HG02623 (cell line): ENCODE results near the gene LAMP5.
A peak's percentile ranks its signal among the peaks of the same experiment; 100 is the strongest.

Experiments
- ATAC-seq: cut with Tn5 transposase; IDR thresholded peaks from one replicate; pipeline ENCODE4 v1.9.1; 2021; ENCODE audit warnings: moderate library complexity; ENCODE audit not compliant: unreplicated experiment

Gene LAMP5

DNA sequence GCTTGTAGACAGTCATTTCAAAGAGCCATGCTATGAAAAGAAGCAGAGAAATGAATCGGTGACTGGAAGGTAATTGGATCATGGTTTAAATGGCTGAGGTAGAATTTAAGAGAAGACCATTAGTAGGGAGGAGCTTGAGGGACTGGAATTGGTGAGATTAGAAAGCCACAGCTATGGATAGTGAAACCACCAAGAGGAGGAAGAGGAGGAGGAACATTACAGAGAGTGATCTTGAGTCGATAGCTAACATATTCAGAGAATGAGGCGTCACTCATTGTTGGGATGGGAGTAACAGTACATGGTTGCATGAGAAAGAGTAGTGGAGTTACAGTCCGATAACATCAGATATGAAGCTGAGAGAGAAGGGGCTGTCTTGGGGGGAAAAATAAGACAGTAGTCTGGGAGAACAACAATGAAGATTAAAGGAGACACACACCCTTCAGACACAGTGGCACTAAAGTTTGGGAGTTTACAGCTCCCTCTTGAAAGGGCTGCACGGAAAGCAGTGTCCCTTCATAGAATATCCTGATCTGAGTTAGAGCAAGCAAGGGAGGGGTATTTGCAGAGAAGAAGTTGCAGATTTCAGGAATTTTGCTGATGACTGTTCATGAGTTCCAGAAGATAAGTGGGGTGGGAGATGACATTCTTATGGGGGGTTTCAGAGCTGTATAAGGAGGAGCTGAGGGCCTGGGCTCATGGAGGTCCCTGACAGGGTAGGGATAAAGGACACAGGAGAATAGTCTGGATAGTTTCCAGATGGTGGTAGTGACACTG is 15.1 kb upstream of the LAMP5 start:
- no peak for ATAC-seq

DNA sequence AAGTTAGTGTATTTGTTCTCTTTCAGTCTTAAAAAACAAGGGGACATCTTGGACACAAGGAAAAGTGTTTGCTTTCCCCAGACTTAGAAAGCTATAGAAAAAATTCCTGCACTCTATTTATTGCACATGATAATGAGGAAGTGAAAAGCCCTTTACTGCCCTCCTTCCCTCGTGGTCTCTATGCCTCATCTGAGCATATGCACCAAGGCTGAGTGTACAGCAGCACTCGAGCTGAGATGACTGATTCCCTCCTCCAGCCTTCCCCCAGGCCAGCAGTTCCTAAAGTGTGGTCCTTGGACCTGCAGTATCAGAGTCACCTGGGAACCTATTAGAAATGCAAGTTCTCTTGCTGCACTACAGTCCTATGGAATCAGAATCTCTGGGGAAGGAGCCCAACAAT is 14.3 kb upstream of the LAMP5 start:
- ATAC-seq = peak; percentile 78

DNA sequence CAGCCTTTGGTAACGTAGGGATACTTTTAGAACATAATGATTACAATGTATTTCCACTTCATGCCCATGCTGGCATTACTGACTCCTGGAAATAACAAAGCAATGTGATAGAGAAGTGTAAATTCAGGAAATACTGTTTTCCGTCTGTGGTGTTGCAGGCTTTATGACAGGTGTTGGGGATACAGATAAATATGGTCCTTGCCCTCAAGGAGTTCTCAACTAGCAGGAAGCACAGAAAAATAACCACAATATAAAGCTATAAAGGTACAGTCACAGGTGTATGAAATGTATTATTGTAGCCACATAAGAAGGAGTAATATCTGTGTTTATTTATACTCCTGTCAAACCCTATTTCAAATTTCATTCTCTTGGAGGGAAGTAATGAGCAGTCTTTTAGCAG is 12.9 kb upstream of the LAMP5 start:
- ATAC-seq = no peak

GRCh38 chr20:9503526-9504245 is 10.7 kb upstream of the LAMP5 start:
- ATAC-seq = no peak

- no peak for ATAC-seq
Observed at GRCh38 chr20:9506280-9506821, 8.0 kb upstream of the LAMP5 start.

DNA sequence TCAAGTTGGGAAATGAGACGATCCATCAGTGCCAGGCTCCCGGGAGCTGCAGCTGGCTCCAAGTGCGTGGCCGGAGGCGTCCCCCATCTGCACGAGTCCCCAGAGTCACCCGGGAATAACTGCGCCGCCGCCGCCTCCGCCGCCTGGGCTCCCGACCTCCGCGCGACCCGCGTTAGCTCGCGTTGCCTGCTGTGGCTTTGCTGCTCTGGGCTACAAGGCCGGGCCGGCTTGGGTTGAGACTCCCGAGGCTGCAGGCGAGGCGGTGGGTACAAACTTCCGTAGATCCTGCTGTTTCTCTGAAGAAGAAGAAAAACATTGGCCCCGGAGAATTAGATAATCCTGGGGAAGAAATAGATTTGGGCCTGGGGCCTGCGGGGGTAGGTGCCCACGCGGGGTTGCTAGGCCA is 7.4 kb upstream of the LAMP5 start:
- ATAC-seq = no peak

DNA sequence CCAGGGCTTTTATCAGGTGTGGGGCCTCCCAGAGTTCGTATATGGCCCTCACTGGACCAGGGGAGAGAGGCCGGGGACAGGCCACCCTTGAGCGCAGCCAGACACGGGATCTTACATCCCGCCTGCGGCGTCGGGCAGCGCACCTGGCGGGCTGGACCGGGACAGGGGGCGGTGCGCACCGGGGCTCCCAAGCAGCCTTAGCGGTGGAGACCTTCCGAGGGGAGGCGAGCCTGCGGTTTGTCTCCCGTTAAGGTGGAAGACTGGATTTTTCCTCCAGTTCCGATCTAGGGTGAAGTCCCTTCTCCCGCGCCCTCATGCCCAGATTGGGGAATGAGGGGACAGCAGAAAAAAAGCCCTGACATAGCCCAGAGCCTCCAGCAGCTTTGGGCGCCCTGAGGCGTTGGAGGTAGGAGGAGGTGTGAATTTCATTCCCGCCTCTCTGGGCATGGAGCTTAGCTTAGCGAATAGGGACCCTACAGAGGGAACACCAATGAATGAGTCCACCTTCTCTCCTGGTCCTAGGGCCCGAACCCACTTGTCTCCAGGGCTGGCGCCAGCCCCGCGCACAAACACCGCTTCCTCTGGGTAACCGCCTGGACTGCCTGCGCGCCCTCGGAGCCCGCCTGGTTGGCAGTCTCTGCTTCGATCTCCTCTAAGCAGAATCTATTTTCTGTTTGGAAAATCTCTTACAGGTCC is 6.7 kb upstream of the LAMP5 start:
- ATAC-seq = no peak

GRCh38 chr20:9508240-9508661 is 6.1 kb upstream of the LAMP5 start:
- ATAC-seq = no peak

DNA sequence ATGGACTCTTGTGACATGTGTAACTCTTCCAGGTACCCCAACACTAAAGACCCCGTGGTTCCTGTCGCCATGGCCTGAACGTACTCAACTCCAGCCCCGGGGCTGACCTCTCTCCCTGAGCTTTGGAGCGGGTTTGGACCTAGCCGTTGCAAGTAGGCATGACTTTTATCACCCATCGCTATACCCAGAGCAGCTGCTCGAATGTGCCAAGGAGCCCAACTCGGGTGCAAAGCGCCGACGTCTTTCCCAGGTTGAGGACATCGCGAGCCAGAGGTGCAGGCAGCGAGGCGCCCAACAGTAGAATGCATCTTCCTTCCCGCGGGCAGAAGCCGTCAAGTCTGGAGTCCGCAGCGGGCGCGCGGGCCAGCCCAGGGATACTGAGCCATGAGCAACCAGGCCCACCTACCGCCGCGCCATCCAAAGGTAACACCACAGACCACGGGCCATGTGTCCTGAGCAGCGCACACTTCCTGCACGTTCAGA is 5.7 kb upstream of the LAMP5 start:
- ATAC-seq = no peak

DNA sequence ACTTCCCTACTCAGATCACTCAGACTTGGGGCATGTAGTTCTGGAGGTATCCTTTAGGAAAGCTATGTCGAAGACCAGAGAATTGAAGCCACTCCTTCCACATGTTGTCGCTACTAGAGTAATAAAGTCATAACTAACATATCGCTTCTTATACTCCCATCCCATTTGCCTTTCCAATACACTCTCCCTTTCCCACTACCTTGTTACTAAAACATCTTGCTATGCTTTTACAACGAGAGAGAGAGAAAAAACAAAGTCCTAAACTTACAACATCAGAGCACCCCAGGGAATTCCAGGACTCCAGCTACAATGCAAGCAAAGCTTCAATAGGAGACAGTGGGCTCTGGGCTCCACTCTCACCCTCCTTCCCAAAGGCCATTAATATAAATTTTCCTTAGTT is 5.1 kb upstream of the LAMP5 start:
- no peak for ATAC-seq

DNA sequence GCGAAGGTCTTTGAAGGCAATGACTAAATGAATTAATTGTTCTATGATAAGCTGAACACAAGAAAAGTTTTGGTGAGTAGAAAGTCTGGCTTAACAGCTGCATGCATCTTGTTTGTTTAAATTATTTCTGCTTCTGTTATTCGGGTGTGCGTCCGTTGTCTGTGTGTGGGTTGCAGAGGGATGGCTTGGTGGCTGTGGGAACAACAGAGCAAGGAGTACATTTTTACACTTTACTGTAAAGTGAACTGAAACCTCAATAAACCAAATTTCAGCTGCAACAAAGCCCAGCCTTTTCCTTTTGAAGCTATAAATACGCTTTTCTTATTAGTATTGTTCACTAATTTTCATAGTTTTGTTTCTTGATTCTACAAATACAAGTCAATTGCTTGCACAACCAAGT is 3.5 kb upstream of the LAMP5 start:
- ATAC-seq = peak; percentile 57

DNA sequence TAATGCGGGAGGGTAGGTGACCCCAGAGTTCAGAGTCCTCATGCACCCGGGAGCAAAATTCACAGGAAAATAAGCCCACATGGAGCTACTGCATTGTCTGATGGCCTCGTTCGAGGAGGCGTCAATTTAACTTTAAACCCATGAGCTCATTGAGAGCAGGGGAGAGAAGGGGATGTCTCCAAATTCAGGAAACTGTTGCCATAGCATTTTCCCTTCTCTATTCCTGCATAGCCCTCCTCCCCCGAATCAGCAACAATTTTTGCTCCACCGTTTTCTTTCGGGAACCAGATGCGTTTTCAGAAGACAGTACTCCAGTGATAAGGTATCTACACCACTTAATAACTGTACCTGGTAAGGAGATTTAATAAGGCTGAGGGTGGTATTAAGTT is 324 bp upstream of the LAMP5 start:
- ATAC-seq = no peak

DNA sequence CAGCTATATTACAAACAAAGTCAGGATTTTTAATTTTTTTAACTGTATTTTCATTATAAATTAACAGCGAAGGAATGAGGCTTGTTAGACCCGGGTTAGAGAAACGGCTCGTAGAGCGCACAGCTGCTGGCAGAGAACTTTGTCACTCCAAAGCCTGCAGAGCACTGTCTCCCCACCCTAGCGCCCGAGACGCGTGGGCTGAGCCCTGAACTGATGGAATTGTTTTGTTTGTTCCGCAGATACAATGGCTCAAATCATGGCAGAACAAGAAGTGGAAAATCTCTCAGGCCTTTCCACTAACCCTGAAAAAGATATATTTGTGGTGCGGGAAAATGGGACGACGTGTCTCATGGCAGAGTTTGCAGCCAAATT is 810 bp downstream of the LAMP5 start:
- ATAC-seq = no peak

GRCh38 chr20:9515741-9516233 is 1.4 kb downstream of the LAMP5 start:
- no peak for ATAC-seq

DNA sequence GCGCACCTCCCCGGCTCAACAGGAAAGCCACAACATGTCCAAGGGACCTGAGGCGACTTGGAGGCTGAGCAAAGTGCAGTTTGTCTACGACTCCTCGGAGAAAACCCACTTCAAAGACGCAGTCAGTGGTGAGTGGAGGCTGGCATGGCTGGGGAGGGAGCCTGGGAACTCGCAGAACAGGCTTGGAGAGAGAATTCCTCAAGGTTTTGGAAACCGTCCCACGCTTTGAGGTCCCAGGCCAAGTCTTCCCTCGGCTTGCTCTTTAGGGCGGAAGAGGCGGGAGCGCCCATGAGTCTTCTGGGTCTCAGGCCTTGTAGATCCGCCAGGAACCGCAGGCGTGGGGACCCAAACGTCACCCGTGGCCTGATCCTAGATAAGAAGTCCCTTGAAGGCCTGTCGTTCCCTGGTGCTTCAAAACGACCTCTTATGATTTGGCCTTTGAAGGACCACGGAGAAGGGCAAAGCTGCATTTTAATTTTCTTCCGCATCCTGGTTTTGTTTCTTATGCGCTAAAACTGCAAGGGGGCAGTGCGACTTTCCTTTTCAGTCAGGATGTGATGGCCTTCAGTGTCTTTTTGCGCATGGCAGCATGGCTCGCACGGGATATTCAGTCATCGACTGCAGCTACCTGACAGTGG is 2.0 kb downstream of the LAMP5 start:
- no peak for ATAC-seq

- ATAC-seq = no peak
Observed at GRCh38 chr20:9517297-9518162, 3.1 kb downstream of the LAMP5 start.

DNA sequence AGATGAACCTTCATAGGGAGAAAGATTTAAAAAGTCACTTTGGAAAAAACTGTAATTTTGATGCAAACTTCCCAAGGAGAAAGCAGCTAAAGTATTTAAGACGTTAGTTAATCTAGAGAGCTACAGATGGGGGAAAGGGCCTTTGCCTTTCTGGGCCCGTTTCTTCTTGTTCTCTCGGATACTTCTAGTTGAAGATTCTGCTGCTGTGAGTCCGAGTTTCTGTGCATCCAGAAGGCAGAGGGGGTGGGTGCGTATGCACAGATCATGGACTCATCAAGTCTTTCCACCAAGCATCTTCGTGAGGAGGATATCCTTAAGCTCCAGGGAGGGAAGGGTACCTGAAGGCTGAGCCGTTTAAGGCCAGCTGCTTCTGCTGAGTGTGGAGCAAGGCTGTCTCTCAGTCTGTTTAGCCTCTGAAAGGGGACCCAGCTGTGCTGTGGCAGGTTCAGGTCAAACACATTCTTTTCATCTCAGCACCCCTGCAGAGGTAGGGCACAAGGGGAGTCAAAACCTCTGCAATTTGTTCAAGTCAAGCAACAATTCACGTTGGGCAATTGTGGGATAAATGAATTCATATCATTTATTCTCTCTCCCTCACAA is 4.3 kb downstream of the LAMP5 start:
- no peak for ATAC-seq

DNA sequence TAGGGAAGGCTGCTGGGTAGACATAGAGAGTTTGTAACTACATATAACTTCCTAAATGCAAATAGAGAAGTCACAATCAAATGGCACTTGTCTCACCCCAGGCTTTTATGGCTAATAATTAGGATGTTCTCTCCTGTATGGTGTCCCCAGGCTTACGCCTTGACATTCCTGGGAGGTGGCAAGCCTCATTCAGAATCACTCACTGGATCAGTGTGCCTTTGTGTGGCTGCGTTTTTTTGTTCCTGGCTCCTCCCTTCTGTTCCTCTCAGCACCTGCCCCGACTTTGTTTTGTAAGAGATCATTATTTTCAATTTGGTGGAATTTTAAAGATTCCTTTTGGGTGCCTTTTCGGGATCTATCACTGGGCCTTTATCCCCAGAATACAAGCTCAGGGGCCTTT is 5.7 kb downstream of the LAMP5 start:
- ATAC-seq = no peak

DNA sequence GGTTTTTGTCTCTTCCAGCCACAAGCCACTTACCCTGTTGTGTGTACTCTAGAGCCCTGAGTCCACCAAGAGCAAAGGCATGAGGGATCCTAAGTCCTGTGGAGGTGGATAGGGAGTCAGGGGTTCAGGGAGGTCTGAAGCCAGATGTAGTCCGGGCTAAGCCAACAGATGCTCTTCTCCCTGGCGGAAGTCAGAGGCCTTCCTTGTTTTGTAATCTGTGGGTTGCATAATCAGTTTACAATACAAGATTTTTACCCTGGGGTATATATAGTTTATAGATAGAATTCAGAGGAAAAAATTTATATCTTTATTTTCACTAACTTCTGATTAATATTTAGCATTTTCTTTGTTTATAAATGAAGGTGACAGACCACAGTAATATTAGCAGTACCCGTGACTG is 9.2 kb downstream of the LAMP5 start:
- ATAC-seq = no peak

GRCh38 chr20:9531581-9531980 is 17.2 kb downstream of the LAMP5 start:
- ATAC-seq = no peak
